HG03135 (cell line): Measurements from ENCODE around the gene BEST1.
"Not testable (repeated sequence)": the region's sequence is repeated elsewhere in the genome, so short reads cannot be mapped to it uniquely, and the experiment has no call there.

Experiments used
- ATAC-seq: cut with Tn5 transposase; IDR thresholded peaks from one replicate; pipeline ENCODE4 v1.9.1; 2021; ENCODE audit warnings: mild to moderate bottlenecking, moderate library complexity; ENCODE audit not compliant: unreplicated experiment

Gene BEST1

GRCh38 chr11:61976420-61976800 is 26.3 kb downstream of the BEST1 start:
- no peak for ATAC-seq

GRCh38 chr11:61976813-61977475 is 26.8 kb downstream of the BEST1 start:
- no peak for ATAC-seq

GRCh38 chr11:61978703-61979661 is 28.8 kb downstream of the BEST1 start:
- ATAC-seq: no peak

- ATAC-seq: no peak
Observed at GRCh38 chr11:61980783-61981541, 30.8 kb downstream of the BEST1 start.

- no peak for ATAC-seq
Observed at GRCh38 chr11:61983419-61983818, 33.3 kb downstream of the BEST1 start.

GRCh38 chr11:61985869-61986268 is 35.7 kb downstream of the BEST1 start:
- ATAC-seq: no peak

GRCh38 chr11:61994981-61995380 is 44.8 kb downstream of the BEST1 start:
- ATAC-seq: no peak

- ATAC-seq: no peak
Observed at GRCh38 chr11:61996933-61997332, 46.8 kb downstream of the BEST1 start.

- ATAC-seq: no peak
Observed at GRCh38 chr11:61999141-61999975, 49.2 kb downstream of the BEST1 start.

GRCh38 chr11:62000539-62001446 is 50.6 kb downstream of the BEST1 start:
- no peak for ATAC-seq

- ATAC-seq: no peak
Observed at GRCh38 chr11:62001450-62002191, 51.5 kb downstream of the BEST1 start.

GRCh38 chr11:62002283-62002682 is 52.1 kb downstream of the BEST1 start:
- ATAC-seq: not testable (repeated sequence)

- ATAC-seq: no peak
Observed at GRCh38 chr11:62004473-62004872, 54.3 kb downstream of the BEST1 start.

- ATAC-seq: no peak
Observed at GRCh38 chr11:62008193-62008592, 58.0 kb downstream of the BEST1 start.

GRCh38 chr11:62010935-62011528 is 60.9 kb downstream of the BEST1 start:
- no peak for ATAC-seq

- no peak for ATAC-seq
Observed at GRCh38 chr11:62011881-62012280, 61.7 kb downstream of the BEST1 start.

- ATAC-seq: no peak
Observed at GRCh38 chr11:62012451-62012831, 62.3 kb downstream of the BEST1 start.

- no peak for ATAC-seq
Observed at GRCh38 chr11:62012832-62013461, 62.8 kb downstream of the BEST1 start.
